SK-N-SH (cell line): Measurements from ENCODE around the gene JAZF1. TPM values are rescaled to one million over a fixed set of nuclear protein-coding genes. Genes with fewer than 3 reads are reported as not detected.

Experiments
- CTCF ChIA-PET: fragments of 300-600, 350-600 bp; formaldehyde crosslinking; extraction: SDS; loops from one replicate; lab custom pipeline; 2021; lab: Yijun Ruan, JAX
- POLR2A ChIA-PET: fragments of 350-600 bp; sonication (Branson Sonifier 250); formaldehyde crosslinking; extraction: SDS; loops from one replicate; lab custom pipeline; 2020; ENCODE audit warnings: antibody characterized with exemption, inconsistent platforms; lab: Yijun Ruan, JAX
- DNase-seq: peaks from one replicate; pipeline ENCODE4 v3.0.0; 2012
- H2AFZ ChIP-seq: fragments of 200-600 bp; sonication (generic); 2 replicates; pipeline ENCODE4 v1.8.1; 2016; ENCODE audit warnings: antibody characterized with exemption, mild to moderate bottlenecking, low read depth
- H3F3A ChIP-seq: fragments of 200-600 bp; sonication (generic); replicated peaks from 2 replicates; pipeline ENCODE3; 2016; ENCODE audit warnings: antibody characterized with exemption, mild to moderate bottlenecking; ENCODE audit not compliant: insufficient read depth
- H3K27ac ChIP-seq, 2 experiments: fragments of 200-500 bp in 1 of 2; fragments of 200-600 bp in 1 of 2; sonication (Bioruptor generic) in 1 of 2; sonication (generic), shearing (Covaris generic) in 1 of 2; 2 replicates each; pipeline versions ENCODE4 v1.5.1 to v1.6.1; 2014 to 2016; ENCODE audit warnings: low read depth in 2 of 2, inconsistent platforms in 1 of 2, low read length in 1 of 2, mild to moderate bottlenecking in 1 of 2, mixed read lengths in 1 of 2
- H3K27me3 ChIP-seq: fragments of 200-600 bp; sonication (generic), shearing (Covaris generic); 2 replicates; pipeline ENCODE4 v1.6.1; 2016; ENCODE audit warnings: mixed run types; ENCODE audit not compliant: insufficient read depth
- H3K36me3 ChIP-seq, 2 experiments: fragments of 200-500 bp in 1 of 2; fragments of 200-600 bp in 1 of 2; sonication (Bioruptor generic) in 1 of 2; sonication (generic) in 1 of 2; replicated peaks in 1 of 2; 2 replicates each; pipeline versions ENCODE3 to v1.5.1; 2014 to 2016; ENCODE audit warnings: low read length in 1 of 2, mild to moderate bottlenecking in 1 of 2; ENCODE audit not compliant: insufficient read depth in 2 of 2, control insufficient read depth in 1 of 2
- H3K4me1 ChIP-seq, 2 experiments: fragments of 200-500 bp in 1 of 2; fragments of 200-600 bp in 1 of 2; sonication (Bioruptor generic) in 1 of 2; sonication (generic), shearing (Covaris generic) in 1 of 2; 2 replicates each; pipeline versions ENCODE4 v1.5.1 to v1.6.1; 2014 to 2016; ENCODE audit warnings: low read depth in 1 of 2, low read length in 1 of 2, mixed run types in 1 of 2; ENCODE audit not compliant: insufficient read depth in 2 of 2, control insufficient read depth in 1 of 2
- H3K4me2 ChIP-seq: fragments of 200-600 bp; sonication (generic), shearing (Covaris generic); 2 replicates; pipeline ENCODE4 v1.6.1; 2017; ENCODE audit warnings: mixed run types
- H3K4me3 ChIP-seq, 2 experiments: fragments of 200-500 bp in 1 of 2; fragments of 200-600 bp in 1 of 2; sonication (Bioruptor generic) in 1 of 2; sonication (generic), shearing (Covaris generic) in 1 of 2; 2 replicates each; pipeline versions ENCODE4 v1.5.1 to v1.8.1; 2014 to 2016; ENCODE audit warnings: low read depth in 2 of 2, inconsistent platforms in 1 of 2, low read length in 1 of 2, mild to moderate bottlenecking in 1 of 2, mixed read lengths in 1 of 2, moderate library complexity in 1 of 2
- H3K79me2 ChIP-seq: fragments of 200-600 bp; sonication (generic); 2 replicates; pipeline ENCODE4 v1.8.1; 2017; ENCODE audit warnings: mild to moderate bottlenecking; ENCODE audit not compliant: insufficient read depth
- H3K9ac ChIP-seq: fragments of 200-600 bp; sonication (generic); 2 replicates; pipeline ENCODE4 v1.6.1; 2017; ENCODE audit warnings: mixed run types
- H3K9me2 ChIP-seq: fragments of 200-600 bp; sonication (generic); 2 replicates; pipeline ENCODE4 v1.6.1; 2017; ENCODE audit warnings: mixed run types
- H3K9me3 ChIP-seq: fragments of 200-600 bp; sonication (generic); 2 replicates; pipeline ENCODE4 v1.6.1; 2017; ENCODE audit warnings: mixed run types, mild to moderate bottlenecking, moderate library complexity
- H4K20me1 ChIP-seq: fragments of 200-600 bp; sonication (generic); 2 replicates; pipeline ENCODE4 v1.6.1; 2017; ENCODE audit warnings: mild to moderate bottlenecking, mixed run types; ENCODE audit not compliant: insufficient read depth
- CHD2 ChIP-seq: fragments of 150-350 bp; IDR thresholded peaks from 2 replicates; pipeline ENCODE4 v1.6.1; 2018; ENCODE audit warnings: low read length; ENCODE audit not compliant: partially characterized antibody
- ELF1 ChIP-seq: IDR thresholded peaks from 2 replicates; pipeline ENCODE4 v1.4.0; 2012
- EZH2phosphoT487 ChIP-seq: fragments of 200-600 bp; sonication (generic); IDR thresholded peaks from 2 replicates; pipeline ENCODE4 v1.6.1; 2017; ENCODE audit warnings: low read depth, mixed run types, mild to moderate bottlenecking, antibody characterized with exemption, moderate library complexity, borderline replicate concordance
- FOSL2 ChIP-seq: IDR thresholded peaks from 2 replicates; pipeline ENCODE4 v1.4.0; 2012; ENCODE audit warnings: low read depth, mild to moderate bottlenecking, moderate library complexity, borderline replicate concordance
- GABPA ChIP-seq: IDR thresholded peaks from 2 replicates; pipeline ENCODE4 v1.4.0; 2012; ENCODE audit warnings: low read depth, mild to moderate bottlenecking
- JUND ChIP-seq: IDR thresholded peaks from 2 replicates; pipeline ENCODE4 v1.4.0; 2012
- PBX3 ChIP-seq: IDR thresholded peaks from 2 replicates; pipeline ENCODE4; 2012
- POLR2AphosphoS5 ChIP-seq: IDR thresholded peaks from 2 replicates; pipeline ENCODE4 v1.6.1; 2012; ENCODE audit warnings: low read depth, low read length
- REST ChIP-seq: IDR thresholded peaks from 2 replicates; pipeline ENCODE4 v1.6.1; 2012; ENCODE audit warnings: mild to moderate bottlenecking, low read depth, low read length, moderate library complexity
- SIN3A ChIP-seq: IDR thresholded peaks from 2 replicates; pipeline ENCODE4 v1.6.1; 2012; ENCODE audit warnings: low read depth, mild to moderate bottlenecking, low read length, moderate library complexity, borderline replicate concordance
- TEAD4 ChIP-seq: IDR thresholded peaks from 2 replicates; pipeline ENCODE4 v1.4.0; 2012; ENCODE audit warnings: mild to moderate bottlenecking, borderline replicate concordance; ENCODE audit not compliant: insufficient read depth
- WGBS: methylation state at CpG from one replicate; pipeline ENCODE4 v1.1.6; 2017; ENCODE audit warnings: low lambda C conversion rate; 5-methylcytosine and 5-hydroxymethylcytosine counted together
- polyA plus RNA-seq, 3 experiments: library from polyadenylated mRNA; depleted of rRNA; stranded (reverse); fragments of >200 nt; gene quantifications; 2 replicates each; pipeline ENCODE4 v1.2.3, GENCODE V29; 2012

The JAZF1 gene
- polyA plus RNA-seq, 1 of the 3 experiments (the other 2 are of a cell fraction), result 1.7 TPM

GRCh38 chr7:28172958-28173357 is 7.6 kb downstream of the JAZF1 start:
- ChIA-PET CTCF (interaction anchor here (0.8 to 1.1 kb wide), 2 partner anchors 111 to 126 kb away, joined by 3 to 4 read pairs; no protein-coding TSS in a partner anchor), POLR2A (no interaction called here)

More at GRCh38 chr7:28172958-28173357, 7.6 kb downstream of the JAZF1 start:
- no peak overlapping the region for H3K9ac ChIP-seq
- no peak for TF ChIP-seq REST
- no peak for TF ChIP-seq EZH2phosphoT487
- TF ChIP-seq CHD2, result no peak
- TF ChIP-seq JUND, result no peak
- TF ChIP-seq POLR2AphosphoS5, result no peak
- TF ChIP-seq TEAD4, result no peak
- TF ChIP-seq ELF1, result no peak
- no peak for TF ChIP-seq GABPA
- TF ChIP-seq SIN3A, result no peak
- TF ChIP-seq PBX3, result no peak
- TF ChIP-seq FOSL2, result no peak
- H3K27me3 ChIP-seq, result no peaks in the 10 kb centered on the region
- peaks cover 11% of the 10 kb centered on the region for H3K79me2 ChIP-seq
- H3K27ac ChIP-seq, result no peak overlapping the region
- no peaks in the 10 kb centered on the region for H3K36me3 ChIP-seq
- H3K9me3 ChIP-seq, result no peaks in the 10 kb centered on the region
- no peaks in the 10 kb centered on the region for H4K20me1 ChIP-seq
- H3K4me3 ChIP-seq, result no peak overlapping the region
- H3K9me2 ChIP-seq, result no peaks in the 10 kb centered on the region
- no peak overlapping the region for H2AFZ ChIP-seq
- H3K4me1 ChIP-seq, result peaks cover 0 to 9% of the 10 kb centered on the region in 2 experiments; a peak in 2 of 4 replicates
- H3K4me2 ChIP-seq, result no peak overlapping the region
- no peak for DNase-seq
- 91% methylated on average over 3 of the region's 3 CpGs for WGBS
- peaks cover 7% of the 10 kb centered on the region for H3F3A ChIP-seq
